Measurements from ENCODE around the gene ANAPC4. TPM values are rescaled to one million over a fixed set of nuclear protein-coding genes. Genes with fewer than 3 reads are reported as not detected.

ANAPC4 gene
- polyA plus RNA-seq, 1 donor (not counting 4 experiments of a cell fraction or from before 2014, with no cell fraction given), result 26.9 TPM

DNA sequence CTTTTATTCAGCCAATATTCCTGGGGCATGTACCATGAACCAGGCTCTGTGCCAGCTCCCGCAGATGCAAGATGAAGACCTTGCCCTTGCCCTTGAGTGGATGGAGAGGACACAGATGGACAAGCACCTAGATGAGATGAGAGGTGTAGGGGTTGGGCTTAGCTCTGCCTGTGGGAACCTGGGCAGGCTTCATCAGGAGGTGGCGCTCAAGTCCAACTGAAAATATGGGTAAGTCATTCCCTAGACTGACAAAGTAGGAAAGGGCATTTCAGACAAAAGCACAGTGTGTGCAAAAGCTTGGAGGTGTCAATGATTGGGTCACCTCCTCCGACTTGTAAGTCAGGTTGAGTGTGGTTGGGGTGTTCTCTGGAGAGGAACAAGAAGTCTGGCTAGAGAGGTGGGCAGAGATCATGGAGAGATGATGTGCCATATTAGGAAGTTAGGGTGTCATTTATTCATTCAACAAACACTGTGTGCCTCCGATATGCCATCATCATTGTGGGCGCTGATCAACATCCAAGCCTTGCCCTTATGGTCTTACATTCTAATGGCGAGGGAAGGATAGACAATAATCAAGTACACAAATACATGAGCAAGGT is 64.6 kb downstream of the ANAPC4 start:
- H4K20me1 ChIP-seq (ENCODE audit: control insufficient read depth, extremely low read depth, insufficient read depth, low read length), result no peaks in the 10 kb centered on the region
- no peaks in the 10 kb centered on the region for H3K9me1 ChIP-seq (ENCODE audit: control insufficient read depth, extremely low read depth, insufficient read depth, low read length)
- no peaks in the 10 kb centered on the region for H3K9me3 ChIP-seq (ENCODE audit: control insufficient read depth, low read depth, low read length)
- no peaks in the 10 kb centered on the region for H3K36me3 ChIP-seq (ENCODE audit: control insufficient read depth in 2 of 2, extremely low read depth in 1 of 2, insufficient read depth in 2 of 2, low read length in 2 of 2)
- no peak overlapping the region for H3K9ac ChIP-seq (ENCODE audit: control insufficient read depth, extremely low read depth, insufficient read depth, low read length)
- no peak overlapping the region for H3K4me3 ChIP-seq (ENCODE audit: control insufficient read depth in 2 of 3, extremely low read depth in 1 of 3, insufficient read depth in 2 of 3, low read depth in 1 of 3, low read length in 3 of 3)
- dilution Hi-C loops (cut with MboI; ENCODE audit: extremely low pct_ligation_motif_present, low sequenced_read_pairs), result loop anchor here (25.0 kb wide), 1 partner anchor 321 kb away; no protein-coding TSS in a partner anchor
- H3K79me2 ChIP-seq (ENCODE audit: control insufficient read depth, insufficient read depth, low read length), result no peaks in the 10 kb centered on the region
- no peak overlapping the region for H3K4me2 ChIP-seq (ENCODE audit: control insufficient read depth, extremely low read depth, insufficient read depth, low read depth, low read length)
- H3K27ac ChIP-seq (ENCODE audit: control insufficient read depth, insufficient read depth, low read length), result no peak overlapping the region
- H3K4me1 ChIP-seq (ENCODE audit: control insufficient read depth, extremely low read depth, insufficient read depth, low read length), result no peaks in the 10 kb centered on the region
- H2AFZ ChIP-seq (ENCODE audit: control insufficient read depth, low read length), result no peak overlapping the region
- FAIRE-seq, result peak; percentile 29
- DNase-seq (ENCODE audit: low read depth, low spot score), result no peak
- TF ChIP-seq EZH2 (IDR thresholded peaks at IDR 0.05; ENCODE audit: low read length) (no peak), CTCF (optimal IDR thresholded peaks at IDR 0.05 in 1 of 3, IDR thresholded peaks at IDR 0.05 in 1 of 3, conservative IDR thresholded peaks at IDR 0.05 in 1 of 3; ENCODE audit: extremely low read depth in 1 of 3, insufficient read depth in 2 of 3, low read length in 3 of 3) (peak; percentile 87 to 93 (median 92))
- H3K27me3 ChIP-seq (ENCODE audit: control insufficient read depth, extremely low read depth, insufficient read depth, low read length), result no peaks in the 10 kb centered on the region

GRCh38 chr4:25442863-25443307 is 65.8 kb downstream of the ANAPC4 start:
- Histone ChIP-seq H4K20me1 (ENCODE audit: control insufficient read depth, extremely low read depth, insufficient read depth, low read length) (no peaks in the 10 kb centered on the region), H3K79me2 (ENCODE audit: control insufficient read depth, insufficient read depth, low read length) (no peaks in the 10 kb centered on the region), H3K9me3 (ENCODE audit: control insufficient read depth, low read depth, low read length) (no peaks in the 10 kb centered on the region), H3K4me2 (ENCODE audit: control insufficient read depth, extremely low read depth, insufficient read depth, low read depth, low read length) (no peak overlapping the region), H3K36me3 (ENCODE audit: control insufficient read depth in 2 of 2, extremely low read depth in 1 of 2, insufficient read depth in 2 of 2, low read length in 2 of 2) (no peaks in the 10 kb centered on the region), H3K27ac (ENCODE audit: control insufficient read depth, insufficient read depth, low read length) (no peak overlapping the region), H3K4me3 (ENCODE audit: control insufficient read depth in 2 of 3, extremely low read depth in 1 of 3, insufficient read depth in 2 of 3, low read depth in 1 of 3, low read length in 3 of 3) (no peak overlapping the region), H2AFZ (ENCODE audit: control insufficient read depth, low read length) (no peak overlapping the region), H3K27me3 (ENCODE audit: control insufficient read depth, extremely low read depth, insufficient read depth, low read length) (no peaks in the 10 kb centered on the region), H3K9ac (ENCODE audit: control insufficient read depth, extremely low read depth, insufficient read depth, low read length) (no peak overlapping the region), H3K4me1 (ENCODE audit: control insufficient read depth, extremely low read depth, insufficient read depth, low read length) (no peaks in the 10 kb centered on the region), H3K9me1 (ENCODE audit: control insufficient read depth, extremely low read depth, insufficient read depth, low read length) (no peaks in the 10 kb centered on the region)
- TF ChIP-seq EZH2 (IDR thresholded peaks at IDR 0.05; ENCODE audit: low read length) (no peak), CTCF (optimal IDR thresholded peaks at IDR 0.05 in 1 of 3, IDR thresholded peaks at IDR 0.05 in 1 of 3, conservative IDR thresholded peaks at IDR 0.05 in 1 of 3; ENCODE audit: extremely low read depth in 1 of 3, insufficient read depth in 2 of 3, low read length in 3 of 3) (no peak)
- FAIRE-seq (no peak), DNase-seq (ENCODE audit: low read depth, low spot score) (no peak)
- dilution Hi-C loops (cut with MboI; ENCODE audit: extremely low pct_ligation_motif_present, low sequenced_read_pairs), result loop anchor here (25.0 kb wide), 1 partner anchor 319 kb away; no protein-coding TSS in a partner anchor

Measured in keratinocyte (primary cell).